Testis (tissue), 2 donors: ENCODE measurements around the gene CEP55.

Experiments
- CTCF ChIP-seq, 3 experiments: fragments of 450-650 bp in 2 of 3; fragments of 200-600 bp in 1 of 3; sonication (generic) in 1 of 3; IDR thresholded peaks; one replicate each; pipeline ENCODE4 v1.5.1; 2016 to 2019; ENCODE audit warnings: antibody characterized with exemption in 3 of 3, mild to moderate bottlenecking in 2 of 3, moderate library complexity in 1 of 3
- POLR2A ChIP-seq: fragments of 450-650 bp; IDR thresholded peaks from one replicate; pipeline ENCODE4 v1.6.1; 2017; ENCODE audit warnings: antibody characterized with exemption, mild to moderate bottlenecking, moderate library complexity

- TF ChIP-seq CTCF (IDR thresholded peaks at IDR 0.05) (no peak), POLR2A (no peak)
Observed at GRCh38 chr10:93577565-93577964, 81.2 kb downstream of the CEP55 start.
